ENCODE data around the gene CYP27A1. TPM values are rescaled to one million over a fixed set of nuclear protein-coding genes. Genes with fewer than 3 reads are reported as not detected.

The CYP27A1 gene
- total RNA-seq, 1 donor from 2014 or later, result 12.5 TPM

GRCh38 chr2:218863021-218863520 lies 81.1 kb downstream of the CYP27A1 start:
- intact Hi-C loops (cut with DNase I), result no loop called here
- DNase-seq (ENCODE audit: missing footprints), result no peak
- no peak for ATAC-seq

Small RNAs within 50 kb of the gene (microRNA-seq; reads per million reads assigned to microRNA genes)
- not detected for gene MIR9500

Other genes starting within 250 kb of the CYP27A1 start
- 7.0 TPM for gene USP37, start 213.8 kb upstream of the CYP27A1 start, total RNA-seq
- gene CNOT9, start 213.3 kb upstream of the CYP27A1 start, total RNA-seq, result 15.7 TPM
- gene PLCD4, start 174.2 kb upstream of the CYP27A1 start, total RNA-seq, result 0.43 TPM
- 18.6 TPM for gene ZNF142, start 122.5 kb upstream of the CYP27A1 start, total RNA-seq
- gene BCS1L, start 122.5 kb upstream of the CYP27A1 start, total RNA-seq, result 51.1 TPM
- gene RNF25, start 110.1 kb upstream of the CYP27A1 start, total RNA-seq, result 15.3 TPM
- 7.5 TPM for gene STK36, start 110.1 kb upstream of the CYP27A1 start, total RNA-seq
- 8.4 TPM for gene TTLL4, start 71.3 kb upstream of the CYP27A1 start, total RNA-seq
- gene PRKAG3, start 49.7 kb downstream of the CYP27A1 start, total RNA-seq, result not detected
- gene WNT6, start 77.7 kb downstream of the CYP27A1 start, total RNA-seq, result 2.1 TPM
- not detected for gene WNT10A, start 98.7 kb downstream of the CYP27A1 start, total RNA-seq
- gene CDK5R2, start 177.5 kb downstream of the CYP27A1 start, total RNA-seq, result not detected
- not detected for gene FEV, start 203.0 kb downstream of the CYP27A1 start, total RNA-seq
- gene CRYBA2, start 211.3 kb downstream of the CYP27A1 start, total RNA-seq, result not detected

All from Right ventricle myocardium inferior (tissue), 1 donor.